ENCODE measurements around the gene GGTLC2. TPM values are rescaled to one million over a fixed set of nuclear protein-coding genes. Genes with fewer than 3 reads are reported as not detected.

GGTLC2 gene
- total RNA-seq, 1 donor from 2014 or later = not detected

- peak; percentile 68 for TF ChIP-seq CTCF (conservative IDR thresholded peaks at IDR 0.05)
- H3K4me3 Mint-ChIP-seq = no peak overlapping the region
- no peaks in the 10 kb centered on the region for H3K4me1 Mint-ChIP-seq (ENCODE audit: unreplicated experiment)
- H3K27me3 Mint-ChIP-seq = peaks cover 42% of the 10 kb centered on the region
- no peaks in the 10 kb centered on the region for H3K9me3 Mint-ChIP-seq
- no peaks in the 10 kb centered on the region for H3K36me3 Mint-ChIP-seq
- H3K27ac Mint-ChIP-seq = no peak overlapping the region
- no peak for DNase-seq (ENCODE audit: extremely low spot score, unreplicated experiment)
Measured at GRCh38 chr22:22666307-22667091, 22.1 kb downstream of the GGTLC2 start.

DNA sequence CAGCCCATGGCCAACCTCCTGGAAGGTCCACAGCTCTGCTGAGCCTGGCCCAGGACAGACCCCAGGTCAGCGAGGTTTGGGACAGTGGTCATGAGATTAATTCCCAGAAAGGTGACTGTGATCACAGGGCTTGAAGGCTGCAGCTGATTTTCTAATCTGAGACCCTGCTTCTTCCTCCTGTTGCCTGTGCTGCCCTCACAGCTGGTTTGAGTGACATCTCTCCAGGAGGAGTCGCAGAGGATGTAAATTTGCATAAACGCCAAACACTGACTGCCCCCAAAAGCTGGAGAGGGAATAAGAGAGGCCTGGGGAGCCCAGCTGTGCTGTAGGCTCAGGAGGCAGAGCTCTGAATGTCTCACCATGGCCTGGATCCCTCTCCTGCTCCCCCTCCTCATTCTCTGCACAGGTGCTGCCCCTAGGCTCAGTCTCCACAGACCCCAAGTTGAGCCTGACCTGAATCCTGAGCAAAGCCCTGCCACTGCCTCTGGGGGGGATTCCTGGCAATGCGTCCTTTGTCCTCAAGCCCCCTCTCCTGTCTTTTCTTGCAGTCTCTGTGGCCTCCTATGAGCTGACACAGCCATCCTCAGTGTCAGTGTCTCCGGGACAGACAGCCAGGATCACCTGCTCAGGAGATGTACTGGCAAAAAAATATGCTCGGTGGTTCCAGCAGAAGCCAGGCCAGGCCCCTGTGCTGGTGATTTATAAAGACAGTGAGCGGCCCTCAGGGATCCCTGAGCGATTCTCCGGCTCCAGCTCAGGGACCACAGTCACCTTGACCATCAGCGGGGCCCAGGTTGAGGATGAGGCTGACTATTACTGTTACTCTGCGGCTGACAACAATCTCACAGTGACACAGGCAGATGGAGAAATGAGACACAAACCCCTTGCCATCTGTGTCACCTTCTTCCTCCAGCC is 23.8 kb downstream of the GGTLC2 start:
- Mint-ChIP-seq H3K4me3 (no peak overlapping the region), H3K27me3 (peaks cover 42% of the 10 kb centered on the region), H3K4me1 (ENCODE audit: unreplicated experiment) (no peaks in the 10 kb centered on the region), H3K27ac (no peak overlapping the region), H3K9me3 (no peaks in the 10 kb centered on the region), H3K36me3 (no peaks in the 10 kb centered on the region)
- no peak for DNase-seq (ENCODE audit: extremely low spot score, unreplicated experiment)
- no peak for TF ChIP-seq CTCF (conservative IDR thresholded peaks at IDR 0.05)

- TF ChIP-seq CTCF (conservative IDR thresholded peaks at IDR 0.05) = no peak
- Mint-ChIP-seq H3K4me1 (ENCODE audit: unreplicated experiment) (no peaks in the 10 kb centered on the region), H3K27me3 (peaks cover 45% of the 10 kb centered on the region), H3K36me3 (no peaks in the 10 kb centered on the region), H3K4me3 (no peak overlapping the region), H3K9me3 (no peaks in the 10 kb centered on the region), H3K27ac (no peak overlapping the region)
- DNase-seq (ENCODE audit: extremely low spot score, unreplicated experiment) = no peak
Measured at GRCh38 chr22:22669093-22669492, 24.7 kb downstream of the GGTLC2 start.

DNA sequence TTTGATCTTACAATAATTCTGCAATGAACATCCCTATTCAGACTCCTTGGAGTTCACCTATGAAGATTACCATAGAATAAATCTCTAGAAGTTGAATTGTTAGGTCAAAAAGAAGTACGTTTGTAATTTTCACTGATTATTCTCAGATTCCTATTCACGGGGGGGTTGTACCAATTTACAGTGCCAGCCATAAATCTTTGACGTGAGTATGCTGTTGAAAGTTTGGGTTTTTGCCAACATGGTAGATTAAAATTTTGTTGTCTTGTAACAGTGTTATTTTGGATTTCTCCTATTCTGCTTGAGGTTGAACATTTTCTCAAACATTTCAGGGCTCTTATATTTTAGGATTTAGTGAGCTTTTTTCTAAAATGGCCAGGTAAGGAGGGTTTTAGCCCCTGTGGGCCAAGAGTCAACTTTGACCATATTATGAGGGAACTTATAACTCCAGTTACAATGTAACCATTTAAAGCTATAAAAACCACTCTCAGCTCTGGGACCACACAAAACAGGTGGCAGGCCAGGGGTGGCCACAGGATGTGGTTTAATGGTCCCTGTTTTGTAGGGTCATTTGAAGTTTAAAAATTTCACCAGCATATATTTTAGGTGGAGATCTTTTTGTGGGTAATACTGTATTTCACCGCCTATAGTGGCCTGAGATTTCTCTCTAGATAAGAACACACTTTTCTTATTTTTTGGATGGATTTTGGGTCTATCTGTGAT is 25.8 kb downstream of the GGTLC2 start:
- H3K4me1 Mint-ChIP-seq (ENCODE audit: unreplicated experiment) = no peaks in the 10 kb centered on the region
- TF ChIP-seq CTCF (conservative IDR thresholded peaks at IDR 0.05) = no peak
- H3K36me3 Mint-ChIP-seq = no peaks in the 10 kb centered on the region
- H3K4me3 Mint-ChIP-seq = no peak overlapping the region
- H3K9me3 Mint-ChIP-seq = no peaks in the 10 kb centered on the region
- H3K27me3 Mint-ChIP-seq = peaks cover 48% of the 10 kb centered on the region
- DNase-seq (ENCODE audit: extremely low spot score, unreplicated experiment) = no peak
- no peak overlapping the region for H3K27ac Mint-ChIP-seq

- Mint-ChIP-seq H3K4me3 (no peak overlapping the region), H3K4me1 (ENCODE audit: unreplicated experiment) (no peaks in the 10 kb centered on the region), H3K27me3 (peaks cover 46% of the 10 kb centered on the region), H3K36me3 (no peaks in the 10 kb centered on the region), H3K27ac (no peak overlapping the region), H3K9me3 (no peaks in the 10 kb centered on the region)
- DNase-seq (ENCODE audit: extremely low spot score, unreplicated experiment) = no peak
- no peak for TF ChIP-seq CTCF (conservative IDR thresholded peaks at IDR 0.05)
Measured at GRCh38 chr22:22671506-22671905, 27.1 kb downstream of the GGTLC2 start.
